Stimulated activated CD4-positive, alpha-beta T cell treated with anti-CD3 and anti-CD28 coated beads, Interleukin-15, amount 100 ng/mL, for 48 hours (primary cell): ENCODE measurements around the gene OR2T33.
"Not testable (repeated sequence)": the region's sequence is repeated elsewhere in the genome, so short reads cannot be mapped to it uniquely, and the experiment has no call there.

ENCODE experiments used
- DNase-seq, 2 donors: peaks; one replicate each; pipeline ENCODE4 v3.0.0-alpha.2; 2020; ENCODE audit warnings: low read depth in 2 of 2

OR2T33 gene, protein sequence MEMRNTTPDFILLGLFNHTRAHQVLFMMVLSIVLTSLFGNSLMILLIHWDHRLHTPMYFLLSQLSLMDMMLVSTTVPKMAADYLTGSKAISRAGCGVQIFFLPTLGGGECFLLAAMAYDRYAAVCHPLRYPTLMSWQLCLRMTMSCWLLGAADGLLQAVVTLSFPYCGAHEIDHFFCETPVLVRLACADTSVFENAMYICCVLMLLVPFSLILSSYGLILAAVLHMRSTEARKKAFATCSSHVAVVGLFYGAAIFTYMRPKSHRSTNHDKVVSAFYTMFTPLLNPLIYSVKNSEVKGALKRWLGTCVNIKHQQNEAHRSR

DNA sequence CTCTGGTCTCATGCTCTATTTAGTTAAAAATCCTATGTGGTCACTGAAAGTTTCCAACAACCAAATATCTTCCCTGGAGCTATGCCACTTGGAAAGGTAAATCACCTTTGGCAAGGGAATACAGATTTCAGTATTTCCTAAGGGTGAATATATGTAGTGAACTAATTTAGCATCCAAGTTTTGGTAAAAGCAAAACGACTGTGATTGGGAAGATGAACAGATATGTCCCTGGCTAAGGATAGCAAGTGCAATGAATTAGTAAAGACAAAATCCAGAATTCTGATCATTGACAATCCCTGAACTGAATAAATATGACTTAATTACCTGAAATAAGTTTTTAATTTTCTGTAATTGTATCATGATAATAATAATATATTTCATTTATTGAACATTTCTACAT, at the start of gene OR2T33:
Gene OR2T33 (minus strand): TSS at position 101 of the 400 bp plus-strand sequence. CDS start 4,162 bp downstream, outside the sequence.
- DNase-seq, result no peak

DNA sequence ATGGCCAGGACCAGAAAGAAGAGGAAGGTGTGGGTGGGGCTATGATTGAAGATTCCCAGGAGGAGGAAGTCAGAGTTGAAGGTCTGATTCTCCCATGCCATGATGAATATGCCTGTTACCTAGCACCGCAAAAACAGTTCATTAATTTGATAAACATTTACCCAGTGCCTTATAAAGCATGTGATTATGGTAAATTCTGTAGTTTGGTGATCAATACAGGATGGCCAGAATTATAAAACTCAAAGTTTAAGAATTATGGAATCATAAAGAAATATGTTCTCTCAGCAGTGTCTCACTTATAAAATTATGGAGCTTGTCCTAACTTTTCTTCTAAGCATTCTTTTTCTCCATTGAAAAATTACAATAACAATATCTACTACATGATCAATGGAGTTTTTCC, 46.7 kb upstream of the OR2T33 start, which contains the start of gene OR2M7:
Gene OR2M7 (minus strand): TSS at position 101 of the 400 bp plus-strand sequence. CDS start 0 bp downstream, at position 101.
- DNase-seq, result no peak

DNA sequence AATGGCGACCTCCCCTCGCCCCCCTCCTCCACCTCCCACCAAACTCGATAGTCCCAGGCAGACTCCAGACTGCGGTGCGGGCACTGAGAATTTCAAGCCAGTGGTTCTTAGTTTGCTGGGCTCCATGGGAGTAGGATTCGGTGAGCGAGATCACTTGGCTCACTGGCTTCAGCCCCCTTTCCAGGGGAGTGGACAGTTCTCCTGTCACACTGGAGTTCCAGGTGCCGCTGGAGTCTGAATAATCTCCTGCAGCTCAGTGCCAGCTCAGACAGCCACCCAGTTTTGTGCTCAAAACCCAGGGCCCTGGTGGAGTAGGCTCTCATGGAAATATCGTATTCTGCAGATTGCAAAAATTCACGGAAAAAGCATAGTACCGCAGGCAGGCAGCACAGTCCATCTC, 39.0 kb upstream of the OR2T33 start:
- no peak for DNase-seq

- DNase-seq, result not testable (repeated sequence)
Observed at GRCh38 chr1:248306740-248307139, 29.0 kb upstream of the OR2T33 start.

- DNase-seq, result no peak
Observed at GRCh38 chr1:248306103-248306502, 28.3 kb upstream of the OR2T33 start.

DNA sequence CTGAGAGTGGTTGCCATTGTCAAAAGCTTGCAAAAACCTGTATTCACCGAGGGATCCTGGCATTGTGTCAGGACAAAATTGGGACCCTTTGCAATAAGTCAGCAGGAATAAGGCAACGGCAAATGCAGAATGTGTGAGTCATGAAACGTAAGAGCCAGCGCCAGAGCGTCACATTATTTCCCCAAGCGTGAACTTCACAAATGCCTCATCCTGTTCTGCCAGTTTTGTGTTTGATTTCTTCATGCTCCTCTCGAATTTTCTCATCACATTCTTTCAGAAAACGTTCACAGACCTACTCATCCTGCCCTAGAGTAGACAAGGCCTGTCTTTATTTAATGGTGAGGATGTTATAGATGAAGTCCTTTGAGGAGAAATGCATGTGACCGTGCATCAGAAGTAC, 27.9 kb upstream of the OR2T33 start:
- DNase-seq, result not testable (repeated sequence)

GRCh38 chr1:248303324-248303723, 25.5 kb upstream of the OR2T33 start, which contains the start of gene OR2T12:
OR2T12 (minus strand) TSS chr1:248303424; CDS start chr1:248295578, 7,846 bp downstream.
- no peak for DNase-seq

DNA sequence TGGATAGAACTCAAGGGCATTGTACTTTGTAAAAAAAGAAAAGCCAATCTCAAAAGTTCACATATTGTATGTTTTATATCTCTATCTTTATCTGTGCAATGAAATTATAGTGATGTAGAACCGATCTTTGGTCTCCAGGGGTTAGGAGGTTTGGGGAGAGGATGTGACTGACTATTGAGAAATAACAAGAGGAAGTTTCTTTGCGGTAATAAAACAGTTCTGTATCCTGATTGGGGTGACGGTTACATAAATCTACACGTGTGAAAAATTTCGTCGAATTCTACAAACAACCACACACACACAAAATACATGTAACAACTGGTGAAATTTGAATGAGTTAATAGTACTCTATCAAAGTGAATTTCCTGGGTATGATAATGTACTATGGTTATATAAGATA, 10.6 kb upstream of the OR2T33 start:
- DNase-seq, result no peak

DNA sequence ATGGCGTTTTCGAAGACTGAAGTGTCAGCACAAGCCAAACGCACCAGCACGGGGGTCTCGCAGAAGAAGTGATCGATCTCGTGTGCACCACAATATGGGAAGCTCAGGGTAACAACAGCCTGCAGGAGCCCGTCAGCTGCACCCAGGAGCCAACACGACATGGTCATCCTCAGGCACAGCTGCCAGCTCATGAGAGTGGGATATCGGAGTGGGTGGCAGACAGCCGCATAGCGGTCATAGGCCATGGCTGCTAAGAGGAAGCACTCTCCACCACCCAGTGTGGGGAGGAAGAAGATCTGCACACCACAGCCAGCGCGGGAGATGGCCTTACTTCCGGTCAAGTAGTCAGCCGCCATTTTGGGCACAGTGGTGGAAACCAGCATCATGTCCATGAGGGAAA, 4.6 kb downstream of the OR2T33 start:
- DNase-seq, result not testable (repeated sequence)

DNA sequence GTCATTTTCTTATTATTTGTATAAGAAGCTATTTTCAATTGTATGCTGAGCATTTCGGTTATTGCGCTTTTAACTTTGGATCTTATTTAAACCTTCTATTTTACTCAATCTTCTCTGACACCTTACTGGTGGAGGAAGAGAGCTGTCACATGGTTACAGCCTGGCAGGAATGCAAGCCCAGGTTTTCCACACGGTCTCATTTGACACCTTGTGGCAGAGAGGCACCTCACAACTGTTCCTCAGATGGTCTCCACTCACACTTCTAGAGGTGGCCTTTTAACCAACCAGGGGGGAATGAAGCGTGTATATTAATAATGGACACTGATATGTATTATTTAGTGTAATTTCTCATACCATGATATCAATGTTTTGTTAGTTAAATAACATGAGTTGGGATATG, 9.6 kb downstream of the OR2T33 start:
- no peak for DNase-seq

DNA sequence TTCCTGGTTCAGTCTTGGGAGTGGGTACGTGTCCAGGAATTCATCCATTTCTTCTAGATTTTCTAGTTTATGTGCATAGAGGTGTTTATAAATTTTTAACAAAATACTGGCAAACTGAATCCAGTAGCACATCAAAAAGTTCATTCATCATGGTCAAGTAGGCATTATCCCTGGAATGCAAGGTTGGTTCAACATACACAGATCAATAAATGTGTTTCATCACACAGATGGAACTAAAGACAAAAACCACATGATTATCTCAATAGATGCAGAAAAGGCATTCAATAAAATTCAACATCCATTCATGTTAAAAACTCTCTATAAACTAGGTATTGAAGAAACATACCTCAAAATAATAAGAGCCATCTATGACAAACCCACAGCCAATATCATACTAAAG, 18.5 kb downstream of the OR2T33 start:
- DNase-seq, result not testable (repeated sequence)

GRCh38 chr1:248243204-248243603, 34.6 kb downstream of the OR2T33 start:
- peak in 1 of 2 donors; percentile 2 for DNase-seq

- DNase-seq, result no peak
Observed at GRCh38 chr1:248239478-248239877, 38.3 kb downstream of the OR2T33 start.

GRCh38 chr1:248231117-248231516, 46.7 kb downstream of the OR2T33 start, which contains the start of gene OR2M4:
OR2M4 (plus strand) TSS chr1:248231417; CDS start chr1:248238929, 7,512 bp downstream.
- no peak for DNase-seq

DNA sequence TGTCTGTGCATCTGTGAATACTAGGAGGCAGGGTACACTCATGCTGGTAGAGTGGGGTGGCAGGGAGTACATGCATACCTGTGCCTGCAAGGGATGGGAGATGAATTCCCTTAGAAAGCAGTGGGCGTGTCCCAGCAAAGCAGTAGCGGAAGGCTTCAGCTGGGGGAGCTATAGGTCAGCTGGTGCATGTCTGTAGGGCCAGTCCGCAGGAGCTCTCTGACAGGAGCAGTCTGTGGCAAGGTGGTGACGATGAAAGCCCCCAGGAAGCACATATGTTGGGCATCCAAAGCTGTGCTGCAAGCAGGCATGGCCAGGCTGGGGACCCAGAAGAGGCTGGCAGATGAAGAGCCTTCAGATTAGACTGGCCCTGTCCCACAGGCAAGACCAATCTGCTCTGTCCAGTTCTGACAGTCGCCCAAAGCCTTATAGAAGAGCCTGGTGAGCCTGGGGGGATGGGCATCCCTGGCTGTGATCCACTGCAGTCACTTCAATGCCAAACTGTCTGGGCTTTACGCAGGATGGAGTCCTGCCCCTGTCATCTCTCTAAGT, 48.3 kb downstream of the OR2T33 start:
- DNase-seq, result no peak

DNA sequence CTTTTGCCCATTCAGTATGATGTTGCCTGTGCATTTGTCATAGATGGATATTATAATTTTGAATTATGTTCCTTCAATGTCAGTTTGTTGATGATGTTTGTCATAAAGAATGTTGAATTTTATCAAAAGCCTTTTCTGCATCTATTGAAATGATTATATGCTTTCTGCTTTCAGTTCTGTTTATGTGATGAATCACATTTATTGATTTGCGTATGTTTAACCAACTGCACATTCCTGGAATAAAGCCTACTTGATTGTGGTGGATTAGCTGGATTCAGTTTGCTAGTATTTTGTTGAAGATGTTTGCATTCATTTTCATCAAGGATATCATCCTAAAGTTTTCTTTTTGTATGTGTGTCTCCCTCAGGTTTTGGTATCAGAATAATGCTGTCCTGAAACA, 52.2 kb downstream of the OR2T33 start:
- no peak for DNase-seq
